ENCODE results near the gene FAM13A.

- TF ChIP-seq BRCA1 (IDR thresholded peaks at IDR 0.05; ENCODE audit: low read depth, low read length) (no peak), EP300 (IDR thresholded peaks at IDR 0.05; ENCODE audit: borderline replicate concordance in 1 of 2, low read depth in 2 of 2, low read length in 2 of 2) (no peak), FOSL1 (IDR thresholded peaks at IDR 0.05; ENCODE audit: insufficient read depth, low read depth, low read length) (no peak), RAD21 (IDR thresholded peaks at IDR 0.05 in 1 of 2, conservative IDR thresholded peaks at IDR 0.05 in 1 of 2; ENCODE audit: low read depth in 2 of 2, low read length in 2 of 2) (no peak), JUND (IDR thresholded peaks at IDR 0.05; ENCODE audit: low read length) (no peak), POLR2A (IDR thresholded peaks at IDR 0.05; ENCODE audit: control extremely low read depth in 1 of 2, low read depth in 2 of 2, low read length in 2 of 2) (no peak), EZH2 (IDR thresholded peaks at IDR 0.05; ENCODE audit: low read depth, low read length, severe bottlenecking) (no peak), PHF8 (conservative IDR thresholded peaks at IDR 0.05; ENCODE audit: low read depth, low read length) (no peak), GTF2F1 (IDR thresholded peaks at IDR 0.05; ENCODE audit: borderline replicate concordance, low read depth, low read length) (no peak), ZNF274 (IDR thresholded peaks at IDR 0.05; ENCODE audit: borderline replicate concordance, extremely low read depth, low read length) (no peak), TBP (IDR thresholded peaks at IDR 0.05; ENCODE audit: low read depth, low read length) (no peak), CREB1 (IDR thresholded peaks at IDR 0.05) (no peak)
- TF ChIP-seq, protein P1, sequence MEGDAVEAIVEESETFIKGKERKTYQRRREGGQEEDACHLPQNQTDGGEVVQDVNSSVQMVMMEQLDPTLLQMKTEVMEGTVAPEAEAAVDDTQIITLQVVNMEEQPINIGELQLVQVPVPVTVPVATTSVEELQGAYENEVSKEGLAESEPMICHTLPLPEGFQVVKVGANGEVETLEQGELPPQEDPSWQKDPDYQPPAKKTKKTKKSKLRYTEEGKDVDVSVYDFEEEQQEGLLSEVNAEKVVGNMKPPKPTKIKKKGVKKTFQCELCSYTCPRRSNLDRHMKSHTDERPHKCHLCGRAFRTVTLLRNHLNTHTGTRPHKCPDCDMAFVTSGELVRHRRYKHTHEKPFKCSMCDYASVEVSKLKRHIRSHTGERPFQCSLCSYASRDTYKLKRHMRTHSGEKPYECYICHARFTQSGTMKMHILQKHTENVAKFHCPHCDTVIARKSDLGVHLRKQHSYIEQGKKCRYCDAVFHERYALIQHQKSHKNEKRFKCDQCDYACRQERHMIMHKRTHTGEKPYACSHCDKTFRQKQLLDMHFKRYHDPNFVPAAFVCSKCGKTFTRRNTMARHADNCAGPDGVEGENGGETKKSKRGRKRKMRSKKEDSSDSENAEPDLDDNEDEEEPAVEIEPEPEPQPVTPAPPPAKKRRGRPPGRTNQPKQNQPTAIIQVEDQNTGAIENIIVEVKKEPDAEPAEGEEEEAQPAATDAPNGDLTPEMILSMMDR (IDR thresholded peaks at IDR 0.05; ENCODE audit: control extremely low read depth in 1 of 3, insufficient read depth in 1 of 3, low read depth in 1 of 3, low read length in 3 of 3), result no peak
Observed at GRCh38 chr4:88995874-88996273, 61.1 kb downstream of the FAM13A start.

Data from H1 (cell line).